ENCODE results near the gene SLC5A1.

DNA sequence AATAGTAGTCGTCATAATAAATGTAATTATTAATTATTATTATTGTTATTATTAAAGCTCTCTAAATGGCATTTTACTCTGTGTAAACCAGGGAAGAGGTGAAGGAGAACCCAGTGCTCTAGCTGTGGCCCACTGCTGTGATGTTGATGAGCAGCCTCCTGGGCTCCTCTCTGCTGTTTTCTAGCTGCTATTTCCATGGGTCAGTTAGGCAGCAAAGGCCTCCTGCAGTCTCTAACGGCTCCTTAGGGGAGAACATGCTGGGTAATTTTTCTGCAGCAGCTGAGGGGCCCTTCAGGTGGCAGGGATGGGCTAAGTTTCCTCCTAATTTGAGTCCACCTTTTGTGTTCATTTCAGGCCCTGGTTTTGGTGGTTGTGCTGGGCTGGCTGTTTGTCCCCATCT lies 24.6 kb downstream of the SLC5A1 start:
- TF ChIP-seq, protein P1, sequence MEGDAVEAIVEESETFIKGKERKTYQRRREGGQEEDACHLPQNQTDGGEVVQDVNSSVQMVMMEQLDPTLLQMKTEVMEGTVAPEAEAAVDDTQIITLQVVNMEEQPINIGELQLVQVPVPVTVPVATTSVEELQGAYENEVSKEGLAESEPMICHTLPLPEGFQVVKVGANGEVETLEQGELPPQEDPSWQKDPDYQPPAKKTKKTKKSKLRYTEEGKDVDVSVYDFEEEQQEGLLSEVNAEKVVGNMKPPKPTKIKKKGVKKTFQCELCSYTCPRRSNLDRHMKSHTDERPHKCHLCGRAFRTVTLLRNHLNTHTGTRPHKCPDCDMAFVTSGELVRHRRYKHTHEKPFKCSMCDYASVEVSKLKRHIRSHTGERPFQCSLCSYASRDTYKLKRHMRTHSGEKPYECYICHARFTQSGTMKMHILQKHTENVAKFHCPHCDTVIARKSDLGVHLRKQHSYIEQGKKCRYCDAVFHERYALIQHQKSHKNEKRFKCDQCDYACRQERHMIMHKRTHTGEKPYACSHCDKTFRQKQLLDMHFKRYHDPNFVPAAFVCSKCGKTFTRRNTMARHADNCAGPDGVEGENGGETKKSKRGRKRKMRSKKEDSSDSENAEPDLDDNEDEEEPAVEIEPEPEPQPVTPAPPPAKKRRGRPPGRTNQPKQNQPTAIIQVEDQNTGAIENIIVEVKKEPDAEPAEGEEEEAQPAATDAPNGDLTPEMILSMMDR (IDR thresholded peaks at IDR 0.05) = no peak
- TF ChIP-seq POLR2AphosphoS5 (IDR thresholded peaks at IDR 0.05) = no peak
